ENCODE results near the gene FSIP1.

FSIP1 gene

GRCh38 chr15:39778021-39778420, 4.6 kb downstream of the FSIP1 start:
- Histone ChIP-seq H3K36me3 (ENCODE audit: control insufficient read depth, insufficient read depth, low read length) (no peaks in the 10 kb centered on the region), H3K9ac (ENCODE audit: low read length) (no peak overlapping the region), H3K27me3 (ENCODE audit: control insufficient read depth, insufficient read depth, low read length) (peaks cover 4% of the 10 kb centered on the region), H3K9me3 (ENCODE audit: control insufficient read depth, low read length) (no peaks in the 10 kb centered on the region), H3K4me1 (ENCODE audit: control insufficient read depth, insufficient read depth, low read length) (no peaks in the 10 kb centered on the region), H3K4me3 (ENCODE audit: low read length) (no peak overlapping the region)

GRCh38 chr15:39777496-39777895, 5.1 kb downstream of the FSIP1 start:
- no peak overlapping the region for H3K4me3 ChIP-seq (ENCODE audit: low read length)
- H3K4me1 ChIP-seq (ENCODE audit: control insufficient read depth, insufficient read depth, low read length) = no peaks in the 10 kb centered on the region
- H3K9me3 ChIP-seq (ENCODE audit: control insufficient read depth, low read length) = no peaks in the 10 kb centered on the region
- no peaks in the 10 kb centered on the region for H3K36me3 ChIP-seq (ENCODE audit: control insufficient read depth, insufficient read depth, low read length)
- peaks cover 4% of the 10 kb centered on the region for H3K27me3 ChIP-seq (ENCODE audit: control insufficient read depth, insufficient read depth, low read length)
- no peak overlapping the region for H3K9ac ChIP-seq (ENCODE audit: low read length)

GRCh38 chr15:39776068-39776467, 6.6 kb downstream of the FSIP1 start:
- Histone ChIP-seq H3K36me3 (ENCODE audit: control insufficient read depth, insufficient read depth, low read length) (no peaks in the 10 kb centered on the region), H3K9ac (ENCODE audit: low read length) (no peak overlapping the region), H3K4me3 (ENCODE audit: low read length) (no peak overlapping the region), H3K27me3 (ENCODE audit: control insufficient read depth, insufficient read depth, low read length) (peaks cover 4% of the 10 kb centered on the region), H3K9me3 (ENCODE audit: control insufficient read depth, low read length) (no peaks in the 10 kb centered on the region), H3K4me1 (ENCODE audit: control insufficient read depth, insufficient read depth, low read length) (no peaks in the 10 kb centered on the region)

- Histone ChIP-seq H3K4me3 (ENCODE audit: low read length) (no peak overlapping the region), H3K4me1 (ENCODE audit: control insufficient read depth, insufficient read depth, low read length) (no peaks in the 10 kb centered on the region), H3K36me3 (ENCODE audit: control insufficient read depth, insufficient read depth, low read length) (no peaks in the 10 kb centered on the region), H3K9me3 (ENCODE audit: control insufficient read depth, low read length) (no peaks in the 10 kb centered on the region), H3K9ac (ENCODE audit: low read length) (no peak overlapping the region), H3K27me3 (ENCODE audit: control insufficient read depth, insufficient read depth, low read length) (peaks cover 4% of the 10 kb centered on the region)
Measured at GRCh38 chr15:39774688-39775267, 7.9 kb downstream of the FSIP1 start.

GRCh38 chr15:39770748-39771689, 11.6 kb downstream of the FSIP1 start:
- Histone ChIP-seq H3K9ac (ENCODE audit: low read length) (no peak overlapping the region), H3K4me1 (ENCODE audit: control insufficient read depth, insufficient read depth, low read length) (no peaks in the 10 kb centered on the region), H3K9me3 (ENCODE audit: control insufficient read depth, low read length) (no peaks in the 10 kb centered on the region), H3K4me3 (ENCODE audit: low read length) (no peak overlapping the region), H3K36me3 (ENCODE audit: control insufficient read depth, insufficient read depth, low read length) (no peaks in the 10 kb centered on the region), H3K27me3 (ENCODE audit: control insufficient read depth, insufficient read depth, low read length) (no peaks in the 10 kb centered on the region)

GRCh38 chr15:39767921-39768320, 14.7 kb downstream of the FSIP1 start:
- Histone ChIP-seq H3K4me3 (ENCODE audit: low read length) (no peak overlapping the region), H3K9me3 (ENCODE audit: control insufficient read depth, low read length) (no peaks in the 10 kb centered on the region), H3K4me1 (ENCODE audit: control insufficient read depth, insufficient read depth, low read length) (no peaks in the 10 kb centered on the region), H3K27me3 (ENCODE audit: control insufficient read depth, insufficient read depth, low read length) (no peaks in the 10 kb centered on the region), H3K36me3 (ENCODE audit: control insufficient read depth, insufficient read depth, low read length) (no peaks in the 10 kb centered on the region), H3K9ac (ENCODE audit: low read length) (no peak overlapping the region)

- H3K27me3 ChIP-seq (ENCODE audit: control insufficient read depth, insufficient read depth, low read length) = no peaks in the 10 kb centered on the region
- no peaks in the 10 kb centered on the region for H3K9me3 ChIP-seq (ENCODE audit: control insufficient read depth, low read length)
- no peaks in the 10 kb centered on the region for H3K36me3 ChIP-seq (ENCODE audit: control insufficient read depth, insufficient read depth, low read length)
- no peak overlapping the region for H3K9ac ChIP-seq (ENCODE audit: low read length)
- H3K4me3 ChIP-seq (ENCODE audit: low read length) = no peak overlapping the region
- H3K4me1 ChIP-seq (ENCODE audit: control insufficient read depth, insufficient read depth, low read length) = no peaks in the 10 kb centered on the region
Measured at GRCh38 chr15:39761006-39761405, 21.6 kb downstream of the FSIP1 start.

GRCh38 chr15:39756806-39757522, 25.7 kb downstream of the FSIP1 start:
- Histone ChIP-seq H3K4me3 (ENCODE audit: low read length) (no peak overlapping the region), H3K27me3 (ENCODE audit: control insufficient read depth, insufficient read depth, low read length) (no peaks in the 10 kb centered on the region), H3K9me3 (ENCODE audit: control insufficient read depth, low read length) (no peaks in the 10 kb centered on the region), H3K9ac (ENCODE audit: low read length) (no peak overlapping the region), H3K36me3 (ENCODE audit: control insufficient read depth, insufficient read depth, low read length) (no peaks in the 10 kb centered on the region), H3K4me1 (ENCODE audit: control insufficient read depth, insufficient read depth, low read length) (no peaks in the 10 kb centered on the region)

- Histone ChIP-seq H3K4me3 (ENCODE audit: low read length) (no peak overlapping the region), H3K36me3 (ENCODE audit: control insufficient read depth, insufficient read depth, low read length) (no peaks in the 10 kb centered on the region), H3K9ac (ENCODE audit: low read length) (no peak overlapping the region), H3K9me3 (ENCODE audit: control insufficient read depth, low read length) (no peaks in the 10 kb centered on the region), H3K4me1 (ENCODE audit: control insufficient read depth, insufficient read depth, low read length) (no peaks in the 10 kb centered on the region), H3K27me3 (ENCODE audit: control insufficient read depth, insufficient read depth, low read length) (no peaks in the 10 kb centered on the region)
Measured at GRCh38 chr15:39752991-39753390, 29.6 kb downstream of the FSIP1 start.

- Histone ChIP-seq H3K9ac (ENCODE audit: low read length) (no peak overlapping the region), H3K9me3 (ENCODE audit: control insufficient read depth, low read length) (no peaks in the 10 kb centered on the region), H3K4me1 (ENCODE audit: control insufficient read depth, insufficient read depth, low read length) (no peaks in the 10 kb centered on the region), H3K27me3 (ENCODE audit: control insufficient read depth, insufficient read depth, low read length) (no peaks in the 10 kb centered on the region), H3K4me3 (ENCODE audit: low read length) (no peak overlapping the region), H3K36me3 (ENCODE audit: control insufficient read depth, insufficient read depth, low read length) (no peaks in the 10 kb centered on the region)
Measured at GRCh38 chr15:39752246-39752645, 30.4 kb downstream of the FSIP1 start.

GRCh38 chr15:39748276-39748675, 34.4 kb downstream of the FSIP1 start:
- Histone ChIP-seq H3K36me3 (ENCODE audit: control insufficient read depth, insufficient read depth, low read length) (no peaks in the 10 kb centered on the region), H3K4me3 (ENCODE audit: low read length) (no peak overlapping the region), H3K9ac (ENCODE audit: low read length) (no peak overlapping the region), H3K9me3 (ENCODE audit: control insufficient read depth, low read length) (no peaks in the 10 kb centered on the region), H3K4me1 (ENCODE audit: control insufficient read depth, insufficient read depth, low read length) (no peaks in the 10 kb centered on the region), H3K27me3 (ENCODE audit: control insufficient read depth, insufficient read depth, low read length) (no peaks in the 10 kb centered on the region)

GRCh38 chr15:39747326-39747725, 35.3 kb downstream of the FSIP1 start:
- no peaks in the 10 kb centered on the region for H3K36me3 ChIP-seq (ENCODE audit: control insufficient read depth, insufficient read depth, low read length)
- no peak overlapping the region for H3K9ac ChIP-seq (ENCODE audit: low read length)

More at GRCh38 chr15:39747326-39747725, 35.3 kb downstream of the FSIP1 start:
- H3K27me3 ChIP-seq (ENCODE audit: control insufficient read depth, insufficient read depth, low read length) = no peaks in the 10 kb centered on the region
- no peaks in the 10 kb centered on the region for H3K9me3 ChIP-seq (ENCODE audit: control insufficient read depth, low read length)
- no peak overlapping the region for H3K4me3 ChIP-seq (ENCODE audit: low read length)
- H3K4me1 ChIP-seq (ENCODE audit: control insufficient read depth, insufficient read depth, low read length) = no peaks in the 10 kb centered on the region
